Effector CD8-positive, alpha-beta T cell (primary cell): Measurements from ENCODE around the gene MANF.
A peak's percentile ranks its signal among the peaks of the same experiment; 100 is the strongest.

Experiments used
- DNase-seq: peaks from one replicate; lab custom pipeline; 2025; lab: John Stamatoyannopoulos, UW

MANF gene

DNA sequence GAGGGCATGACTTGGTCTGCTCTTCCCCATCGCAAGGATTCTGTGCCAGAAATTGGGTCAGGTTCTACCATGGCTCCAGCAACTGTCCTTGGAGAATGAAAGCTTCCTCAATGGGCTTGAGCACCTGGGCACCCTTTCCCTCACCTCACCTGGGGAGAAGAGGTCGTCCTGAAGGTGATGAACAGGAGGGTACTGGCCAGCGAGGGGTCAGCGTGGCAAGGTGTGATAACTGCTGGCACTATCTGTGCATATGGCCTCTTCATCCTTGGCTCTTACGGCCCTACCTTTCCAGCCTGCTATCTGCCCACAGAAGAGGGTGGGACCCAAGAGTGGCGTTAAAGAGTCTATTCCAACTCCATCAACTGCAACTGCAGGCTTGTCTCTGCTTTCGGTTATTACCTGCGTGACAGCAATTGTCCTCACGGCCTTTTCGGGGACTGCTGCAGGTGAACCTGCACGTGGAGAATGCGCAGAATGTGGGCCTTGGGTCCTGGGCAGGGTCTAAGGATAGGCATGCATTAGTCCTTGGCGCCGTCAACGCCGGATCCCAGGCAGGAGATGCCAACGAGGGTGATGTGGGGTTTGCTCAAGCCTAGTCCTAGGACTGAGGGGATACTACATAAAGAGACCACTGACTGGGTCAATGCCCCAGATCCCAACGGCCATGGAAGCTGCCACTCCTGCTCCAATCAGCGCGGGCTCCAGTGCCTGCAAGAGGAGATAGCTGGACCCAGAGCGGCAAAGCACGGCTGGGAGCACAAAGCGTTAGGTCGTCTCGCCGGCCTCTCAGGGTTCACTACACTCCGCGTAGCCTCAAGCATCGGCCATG lies 5.4 kb downstream of the MANF start:
- DNase-seq, result no peak

DNA sequence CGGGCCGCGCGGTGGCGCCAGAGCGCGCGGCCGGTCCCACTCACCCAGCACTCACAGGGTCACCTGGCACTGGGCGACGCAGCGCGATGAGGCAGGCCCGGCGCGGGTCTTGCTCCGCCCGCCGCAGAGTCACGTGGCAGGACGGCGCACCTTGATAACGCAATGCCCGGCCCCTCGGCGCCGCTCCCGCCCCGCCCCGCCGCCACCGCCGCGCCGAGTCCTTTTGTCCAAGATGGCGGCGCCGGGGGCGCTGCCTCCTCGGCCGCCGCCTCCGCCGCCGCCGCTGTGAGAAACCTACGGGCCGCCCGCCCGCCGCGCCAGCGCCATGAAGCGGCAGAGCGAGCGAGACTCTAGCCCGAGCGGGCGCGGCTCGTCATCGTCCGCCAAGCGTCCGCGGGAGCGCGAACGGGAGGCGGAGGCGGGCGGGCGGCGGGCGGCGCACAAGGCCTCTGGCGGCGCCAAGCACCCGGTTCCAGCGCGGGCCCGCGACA lies 6.0 kb downstream of the MANF start, which contains the start of gene RBM15B:
Gene RBM15B, plus strand, starts transcription at position 211 of the 491 bp plus-strand sequence. Its CDS starts 115 bp downstream, at position 326.
- DNase-seq, result peak; percentile 93

GRCh38 chr3:51391566-51392354 lies 6.7 kb downstream of the MANF start:
- DNase-seq, result no peak

GRCh38 chr3:51392355-51393133 lies 7.5 kb downstream of the MANF start:
- DNase-seq, result no peak

GRCh38 chr3:51393134-51393495 lies 8.0 kb downstream of the MANF start:
- no peak for DNase-seq

GRCh38 chr3:51393564-51393963 lies 8.5 kb downstream of the MANF start:
- DNase-seq, result no peak

DNA sequence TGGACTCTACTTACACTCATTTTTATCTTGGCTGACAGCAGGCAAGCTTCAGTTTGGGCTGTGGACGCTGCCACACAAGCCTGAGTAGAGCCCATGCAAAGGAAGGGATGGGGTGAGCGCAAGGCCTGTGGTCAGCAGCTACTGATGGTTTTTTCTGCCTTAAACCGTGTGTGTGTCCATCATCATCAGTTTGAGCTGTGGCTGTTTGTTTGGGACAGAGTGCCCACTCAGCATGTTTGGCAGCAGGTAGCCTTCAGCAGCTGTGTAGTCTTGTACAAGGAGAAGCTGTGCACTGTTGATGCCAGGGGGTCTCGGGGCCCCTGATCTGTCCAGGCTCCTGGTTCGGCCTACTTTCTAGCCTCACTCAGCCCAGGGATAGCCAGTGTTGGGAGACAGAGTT lies 9.4 kb downstream of the MANF start:
- no peak for DNase-seq

GRCh38 chr3:51395493-51396213 lies 10.6 kb downstream of the MANF start:
- DNase-seq, result no peak

- no peak for DNase-seq
Observed at GRCh38 chr3:51396401-51396800, 11.3 kb downstream of the MANF start.

- DNase-seq, result no peak
Observed at GRCh38 chr3:51397392-51397791, 12.3 kb downstream of the MANF start.

GRCh38 chr3:51398595-51399310 lies 13.7 kb downstream of the MANF start:
- DNase-seq, result no peak

DNA sequence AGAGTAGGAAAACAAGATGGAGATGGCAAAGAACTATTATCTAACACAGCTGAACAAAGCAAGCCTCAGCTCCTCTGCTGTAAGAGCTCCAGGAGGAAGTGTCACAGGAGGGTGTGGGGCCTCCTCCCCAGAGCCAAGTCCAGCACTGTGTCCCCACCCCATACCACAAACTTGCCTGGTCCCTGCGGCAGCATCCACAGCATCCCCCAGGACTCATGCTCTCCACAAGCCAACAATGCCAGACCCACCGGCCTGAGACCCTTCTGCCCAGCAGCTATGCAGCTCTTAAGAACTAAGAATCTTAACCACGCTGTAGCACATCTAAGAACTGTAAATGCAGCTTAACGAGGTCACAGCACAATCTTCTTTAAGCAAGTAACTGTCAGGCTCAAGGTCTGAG lies 15.1 kb downstream of the MANF start:
- DNase-seq, result no peak

DNA sequence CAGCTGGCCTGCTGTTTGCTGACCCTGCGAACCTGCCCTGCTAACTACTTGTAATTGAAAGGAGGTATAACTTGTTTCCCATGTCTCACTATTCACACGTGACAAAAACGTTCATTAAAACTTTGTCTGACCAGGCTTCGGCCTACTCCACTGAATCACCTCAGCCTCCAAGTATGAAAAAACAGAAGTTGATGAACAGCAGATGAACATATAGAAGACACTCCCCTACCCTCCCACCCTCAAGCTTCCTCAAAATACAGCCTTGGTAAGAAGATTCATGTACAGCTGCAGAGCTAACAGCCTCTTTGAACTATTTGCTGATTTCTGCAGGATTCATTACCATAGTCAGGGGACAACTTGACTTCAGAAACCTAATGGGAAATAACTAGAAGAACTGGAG lies 16.6 kb downstream of the MANF start:
- no peak for DNase-seq

DNA sequence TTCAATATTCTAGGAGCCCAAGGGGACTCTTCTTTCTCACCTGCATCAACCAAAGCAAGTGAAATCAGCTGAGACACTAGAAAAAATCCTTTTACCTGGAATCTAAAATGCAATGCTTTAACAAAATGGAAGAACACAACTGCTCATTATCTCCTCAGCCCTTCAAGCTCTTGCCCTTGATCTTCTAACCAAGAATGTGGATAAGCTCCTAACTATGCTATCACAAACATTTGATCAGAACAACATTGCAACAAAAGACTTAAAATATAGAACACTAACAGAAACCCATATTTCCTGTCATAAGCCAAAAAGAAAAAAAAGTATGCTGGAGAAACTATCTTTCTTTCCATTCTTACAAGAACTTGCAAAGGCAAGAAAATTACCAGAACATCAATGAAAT lies 18.6 kb downstream of the MANF start:
- DNase-seq, result no peak

- DNase-seq, result no peak
Observed at GRCh38 chr3:51408021-51408420, 22.9 kb downstream of the MANF start.

- no peak for DNase-seq
Observed at GRCh38 chr3:51408813-51409212, 23.7 kb downstream of the MANF start.

DNA sequence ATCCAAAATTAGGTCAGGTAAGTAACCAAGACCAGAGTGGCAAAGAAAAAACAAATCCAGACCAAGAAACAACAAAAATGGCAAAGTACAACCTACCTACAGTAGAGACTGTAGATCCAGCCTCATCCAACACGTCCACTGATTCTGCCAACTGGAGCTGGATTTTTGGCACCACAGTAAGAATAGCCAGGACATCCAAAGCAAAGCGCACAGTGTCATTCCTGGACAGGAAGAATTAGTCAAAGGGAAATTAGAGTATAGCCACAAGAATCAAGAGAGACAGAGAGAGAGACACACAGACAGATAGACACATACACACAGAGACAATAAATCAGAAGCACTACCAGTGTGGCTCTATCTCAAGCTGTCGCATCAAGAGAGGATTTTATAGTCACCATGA lies 37.1 kb downstream of the MANF start:
- no peak for DNase-seq

GRCh38 chr3:51426921-51427320 lies 41.8 kb downstream of the MANF start:
- no peak for DNase-seq

DNA sequence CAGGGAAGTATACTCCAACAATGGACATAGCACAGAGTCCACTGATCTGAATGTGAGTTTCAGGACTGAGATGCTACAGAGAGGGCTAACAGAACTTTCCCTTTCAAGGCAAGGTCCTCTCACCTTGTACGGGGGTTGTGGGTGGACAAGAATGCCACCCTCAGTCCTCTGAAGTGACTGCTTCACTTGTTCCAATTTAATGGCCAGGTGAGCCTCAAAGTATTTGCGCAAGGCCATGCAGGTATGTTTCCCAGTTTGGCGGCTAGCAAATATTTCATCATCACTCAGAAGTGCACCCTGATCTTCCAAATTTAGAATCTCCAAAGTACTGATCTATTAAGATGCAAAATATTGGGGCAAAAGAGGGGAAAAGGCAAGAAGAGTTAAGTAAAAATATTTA lies 44.0 kb downstream of the MANF start:
- DNase-seq, result no peak

- no peak for DNase-seq
Observed at GRCh38 chr3:51434110-51434509, 49.0 kb downstream of the MANF start.

DNA sequence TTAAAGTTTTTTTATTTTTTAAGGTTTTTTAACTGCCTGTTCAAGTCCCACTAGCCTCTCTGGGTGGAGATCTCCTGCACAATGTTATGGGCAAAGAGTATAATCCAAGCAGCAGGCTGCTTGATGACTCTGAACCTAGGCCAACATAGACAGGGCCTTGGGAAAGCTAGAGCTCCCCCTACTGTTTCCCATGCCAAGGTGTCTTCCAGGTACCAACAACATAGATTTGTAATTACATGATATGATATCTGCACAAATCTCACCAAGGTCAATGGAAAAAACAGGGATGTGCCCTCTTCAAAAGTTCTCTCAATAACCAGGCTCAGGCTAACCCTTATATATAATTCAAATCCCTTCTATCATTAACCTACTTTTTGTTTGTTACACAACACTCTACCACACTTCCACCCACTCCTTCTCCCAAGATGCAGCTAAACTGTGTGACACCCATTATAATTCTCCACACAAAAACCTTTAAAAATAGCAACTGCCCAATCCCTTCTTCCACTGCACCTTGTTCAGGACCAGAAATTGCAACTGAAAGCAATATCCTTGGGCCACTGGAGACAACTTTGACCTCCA lies 49.7 kb downstream of the MANF start:
- DNase-seq, result no peak
